ENCODE measurements around the gene MSX2. TPM values are rescaled to one million over a fixed set of nuclear protein-coding genes. Genes with fewer than 3 reads are reported as not detected.

The MSX2 gene
- total RNA-seq, 1 experiment from 2014 or later: 11.3 TPM

- ATAC-seq (no peak), DNase-seq (ENCODE audit: low read depth, low spot score) (no peak)
- no peaks in the 10 kb centered on the region for H4K20me1 ChIP-seq (ENCODE audit: insufficient read depth)
- H3K4me2 ChIP-seq (ENCODE audit: low read length): no peak overlapping the region
- TF ChIP-seq EZH2phosphoT487 (IDR thresholded peaks at IDR 0.05; ENCODE audit: borderline replicate concordance): no peak
- TF ChIP-seq, protein P1, sequence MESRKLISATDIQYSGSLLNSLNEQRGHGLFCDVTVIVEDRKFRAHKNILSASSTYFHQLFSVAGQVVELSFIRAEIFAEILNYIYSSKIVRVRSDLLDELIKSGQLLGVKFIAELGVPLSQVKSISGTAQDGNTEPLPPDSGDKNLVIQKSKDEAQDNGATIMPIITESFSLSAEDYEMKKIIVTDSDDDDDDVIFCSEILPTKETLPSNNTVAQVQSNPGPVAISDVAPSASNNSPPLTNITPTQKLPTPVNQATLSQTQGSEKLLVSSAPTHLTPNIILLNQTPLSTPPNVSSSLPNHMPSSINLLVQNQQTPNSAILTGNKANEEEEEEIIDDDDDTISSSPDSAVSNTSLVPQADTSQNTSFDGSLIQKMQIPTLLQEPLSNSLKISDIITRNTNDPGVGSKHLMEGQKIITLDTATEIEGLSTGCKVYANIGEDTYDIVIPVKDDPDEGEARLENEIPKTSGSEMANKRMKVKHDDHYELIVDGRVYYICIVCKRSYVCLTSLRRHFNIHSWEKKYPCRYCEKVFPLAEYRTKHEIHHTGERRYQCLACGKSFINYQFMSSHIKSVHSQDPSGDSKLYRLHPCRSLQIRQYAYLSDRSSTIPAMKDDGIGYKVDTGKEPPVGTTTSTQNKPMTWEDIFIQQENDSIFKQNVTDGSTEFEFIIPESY (IDR thresholded peaks at IDR 0.05; ENCODE audit: extremely low read depth, insufficient replicate concordance, low read length): no peak
- TF ChIP-seq, protein P2, sequence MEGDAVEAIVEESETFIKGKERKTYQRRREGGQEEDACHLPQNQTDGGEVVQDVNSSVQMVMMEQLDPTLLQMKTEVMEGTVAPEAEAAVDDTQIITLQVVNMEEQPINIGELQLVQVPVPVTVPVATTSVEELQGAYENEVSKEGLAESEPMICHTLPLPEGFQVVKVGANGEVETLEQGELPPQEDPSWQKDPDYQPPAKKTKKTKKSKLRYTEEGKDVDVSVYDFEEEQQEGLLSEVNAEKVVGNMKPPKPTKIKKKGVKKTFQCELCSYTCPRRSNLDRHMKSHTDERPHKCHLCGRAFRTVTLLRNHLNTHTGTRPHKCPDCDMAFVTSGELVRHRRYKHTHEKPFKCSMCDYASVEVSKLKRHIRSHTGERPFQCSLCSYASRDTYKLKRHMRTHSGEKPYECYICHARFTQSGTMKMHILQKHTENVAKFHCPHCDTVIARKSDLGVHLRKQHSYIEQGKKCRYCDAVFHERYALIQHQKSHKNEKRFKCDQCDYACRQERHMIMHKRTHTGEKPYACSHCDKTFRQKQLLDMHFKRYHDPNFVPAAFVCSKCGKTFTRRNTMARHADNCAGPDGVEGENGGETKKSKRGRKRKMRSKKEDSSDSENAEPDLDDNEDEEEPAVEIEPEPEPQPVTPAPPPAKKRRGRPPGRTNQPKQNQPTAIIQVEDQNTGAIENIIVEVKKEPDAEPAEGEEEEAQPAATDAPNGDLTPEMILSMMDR (IDR thresholded peaks at IDR 0.05 in 2 of 3, conservative IDR thresholded peaks at IDR 0.05 in 1 of 3; ENCODE audit: borderline replicate concordance in 1 of 3, insufficient read depth in 1 of 3, low read depth in 2 of 3, low read length in 2 of 3): no peak
- TF ChIP-seq POLR2A (IDR thresholded peaks at IDR 0.05; ENCODE audit: borderline replicate concordance, extremely low read depth, insufficient read depth, insufficient read length): no peak
- TF ChIP-seq EZH2 (IDR thresholded peaks at IDR 0.05): no peak
- TF ChIP-seq ZFX (IDR thresholded peaks at IDR 0.05): no peak
- no peak for TF ChIP-seq SP1 (IDR thresholded peaks at IDR 0.05; ENCODE audit: low read depth)
- TF ChIP-seq RAD21 (IDR thresholded peaks at IDR 0.05; ENCODE audit: low read depth): no peak
- no peak for TF ChIP-seq SRF (IDR thresholded peaks at IDR 0.05; ENCODE audit: low read depth)
- TF ChIP-seq, protein P3, sequence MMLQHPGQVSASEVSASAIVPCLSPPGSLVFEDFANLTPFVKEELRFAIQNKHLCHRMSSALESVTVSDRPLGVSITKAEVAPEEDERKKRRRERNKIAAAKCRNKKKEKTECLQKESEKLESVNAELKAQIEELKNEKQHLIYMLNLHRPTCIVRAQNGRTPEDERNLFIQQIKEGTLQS (IDR thresholded peaks at IDR 0.05): no peak
- TF ChIP-seq, protein P4, sequence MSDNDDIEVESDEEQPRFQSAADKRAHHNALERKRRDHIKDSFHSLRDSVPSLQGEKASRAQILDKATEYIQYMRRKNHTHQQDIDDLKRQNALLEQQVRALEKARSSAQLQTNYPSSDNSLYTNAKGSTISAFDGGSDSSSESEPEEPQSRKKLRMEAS (IDR thresholded peaks at IDR 0.05): no peak
- TF ChIP-seq POLR2AphosphoS5 (IDR thresholded peaks at IDR 0.05; ENCODE audit: low read depth, low read length): no peak
- H3K9me2 ChIP-seq (ENCODE audit: insufficient read depth): no peaks in the 10 kb centered on the region
- H3K4me1 ChIP-seq (ENCODE audit: control insufficient read depth in 1 of 2, insufficient read depth in 2 of 2, low read length in 2 of 2): no peaks in the 10 kb centered on the region
- no peak overlapping the region for H2AFZ ChIP-seq (ENCODE audit: low read depth, low read length, poor library complexity, severe bottlenecking)
- no TSS peak for BruUV-seq (replicated peaks)
- CTCF ChIA-PET: no interaction called here
- RAD21 ChIA-PET (ENCODE audit: low non-redundant PET in 1 of 2, low total read pairs in 2 of 2, uncharacterized antibody in 2 of 2, unreplicated experiment in 2 of 2): no interaction called here
- H3K9me3 ChIP-seq (ENCODE audit: control insufficient read depth in 1 of 2, insufficient read depth in 1 of 2, low read depth in 1 of 2, low read length in 2 of 2): no peaks in the 10 kb centered on the region
- no peak overlapping the region for H3K27ac ChIP-seq (ENCODE audit: low read depth, low read length)
- no peak overlapping the region for H3K9ac ChIP-seq (ENCODE audit: low read length)
- intact Hi-C loops (cut with micrococcal nuclease): no loop called here
- no peaks in the 10 kb centered on the region for H3K27me3 ChIP-seq (ENCODE audit: insufficient read depth, low read length)
- POLR2A ChIA-PET: no interaction called here
- no peaks in the 10 kb centered on the region for H3K79me2 ChIP-seq (ENCODE audit: insufficient read depth, low read length)
- no peak overlapping the region for H3K4me3 ChIP-seq (replicated peaks in 1 of 2; ENCODE audit: low read depth in 1 of 2, low read length in 2 of 2)
- H3K36me3 ChIP-seq (ENCODE audit: control insufficient read depth in 1 of 2, insufficient read depth in 2 of 2, low read length in 2 of 2): no peaks in the 10 kb centered on the region
Measured at GRCh38 chr5:174675916-174676315, 48.5 kb upstream of the MSX2 start.
